ENCODE results near the gene FNBP1. TPM values are rescaled to one million over a fixed set of nuclear protein-coding genes. Genes with fewer than 3 reads are reported as not detected.

FNBP1 gene
- total RNA-seq, 2 donors from 2014 or later = 17.1 to 17.9 TPM

DNA sequence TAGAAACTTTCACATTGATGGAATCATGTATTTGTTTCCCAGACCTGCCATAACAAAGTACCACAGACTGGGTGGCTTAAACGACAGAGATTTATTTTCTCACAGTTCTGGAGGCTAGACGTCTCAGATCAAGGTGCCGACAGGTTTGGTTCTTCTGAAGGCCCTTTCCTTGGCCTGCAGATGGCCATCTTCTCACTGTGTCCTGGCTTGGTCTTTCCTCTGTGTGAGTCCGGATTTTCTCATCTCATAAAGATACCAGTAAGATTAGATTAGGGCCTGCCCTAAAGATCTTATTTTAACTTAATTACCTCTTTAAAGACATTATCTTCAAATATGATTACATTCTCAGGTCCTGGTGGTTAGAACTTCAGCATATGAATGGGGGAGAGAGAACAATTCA is 201.9 kb downstream of the FNBP1 start:
- intact Hi-C loops (cut with DNase I) = no loop called here
- ATAC-seq (no peak), DNase-seq (peak in 1 of 4 donors; percentile 38)
- Histone ChIP-seq H3K27ac (no peak overlapping the region), H3K27me3 (no peaks in the 10 kb centered on the region), H3K9me3 (no peaks in the 10 kb centered on the region), H3K36me3 (replicated peaks in 1 of 2; ENCODE audit: insufficient read depth in 1 of 2, low read depth in 2 of 2) (no peaks in the 10 kb centered on the region), H3K4me3 (no peak overlapping the region), H3K4me1 (peaks cover 11% of the 10 kb centered on the region)
- WGBS, 2 donors = 21 to 30% methylated on average over 4 of the region's 4 CpGs
- TF ChIP-seq, protein P1, sequence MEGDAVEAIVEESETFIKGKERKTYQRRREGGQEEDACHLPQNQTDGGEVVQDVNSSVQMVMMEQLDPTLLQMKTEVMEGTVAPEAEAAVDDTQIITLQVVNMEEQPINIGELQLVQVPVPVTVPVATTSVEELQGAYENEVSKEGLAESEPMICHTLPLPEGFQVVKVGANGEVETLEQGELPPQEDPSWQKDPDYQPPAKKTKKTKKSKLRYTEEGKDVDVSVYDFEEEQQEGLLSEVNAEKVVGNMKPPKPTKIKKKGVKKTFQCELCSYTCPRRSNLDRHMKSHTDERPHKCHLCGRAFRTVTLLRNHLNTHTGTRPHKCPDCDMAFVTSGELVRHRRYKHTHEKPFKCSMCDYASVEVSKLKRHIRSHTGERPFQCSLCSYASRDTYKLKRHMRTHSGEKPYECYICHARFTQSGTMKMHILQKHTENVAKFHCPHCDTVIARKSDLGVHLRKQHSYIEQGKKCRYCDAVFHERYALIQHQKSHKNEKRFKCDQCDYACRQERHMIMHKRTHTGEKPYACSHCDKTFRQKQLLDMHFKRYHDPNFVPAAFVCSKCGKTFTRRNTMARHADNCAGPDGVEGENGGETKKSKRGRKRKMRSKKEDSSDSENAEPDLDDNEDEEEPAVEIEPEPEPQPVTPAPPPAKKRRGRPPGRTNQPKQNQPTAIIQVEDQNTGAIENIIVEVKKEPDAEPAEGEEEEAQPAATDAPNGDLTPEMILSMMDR (IDR thresholded peaks at IDR 0.05) = peak in 1 of 7 experiments; percentile 5
- no peak for TF ChIP-seq POLR2A (IDR thresholded peaks at IDR 0.05)

DNA sequence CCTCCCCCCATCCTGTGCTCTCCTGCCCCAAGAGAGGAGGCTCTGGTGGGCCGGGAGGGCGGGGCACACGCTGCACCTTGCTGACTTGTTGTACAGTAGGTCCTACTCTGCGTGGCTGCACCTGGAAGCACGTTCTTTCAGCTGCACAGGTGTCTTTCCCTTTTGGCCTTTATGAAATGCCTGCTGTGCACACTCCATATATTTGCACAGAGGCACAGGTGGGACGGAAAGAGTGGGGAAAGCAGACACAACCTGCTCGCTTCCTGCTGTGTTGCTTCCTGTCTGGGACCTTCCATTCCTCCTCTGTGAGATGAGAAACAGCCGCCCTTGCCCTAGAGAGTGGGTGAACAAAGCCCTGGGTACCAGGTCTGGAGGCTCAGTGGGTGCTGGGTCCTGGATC is 203.0 kb downstream of the FNBP1 start:
- intact Hi-C loops (cut with DNase I) = no loop called here
- ATAC-seq (no peak), DNase-seq (no peak)
- H3K36me3 ChIP-seq (replicated peaks in 1 of 2; ENCODE audit: insufficient read depth in 1 of 2, low read depth in 2 of 2) = no peaks in the 10 kb centered on the region
- TF ChIP-seq POLR2A (IDR thresholded peaks at IDR 0.05) = no peak
- TF ChIP-seq, protein P1 (IDR thresholded peaks at IDR 0.05) = no peak
- H3K27ac ChIP-seq = no peak overlapping the region
- H3K4me3 ChIP-seq = no peak overlapping the region
- H3K4me1 ChIP-seq = peaks cover 13% of the 10 kb centered on the region
- no peaks in the 10 kb centered on the region for H3K27me3 ChIP-seq
- 87 to 93% methylated on average over 7 to 8 of the region's 8 CpGs for WGBS, 2 donors
- no peaks in the 10 kb centered on the region for H3K9me3 ChIP-seq

DNA sequence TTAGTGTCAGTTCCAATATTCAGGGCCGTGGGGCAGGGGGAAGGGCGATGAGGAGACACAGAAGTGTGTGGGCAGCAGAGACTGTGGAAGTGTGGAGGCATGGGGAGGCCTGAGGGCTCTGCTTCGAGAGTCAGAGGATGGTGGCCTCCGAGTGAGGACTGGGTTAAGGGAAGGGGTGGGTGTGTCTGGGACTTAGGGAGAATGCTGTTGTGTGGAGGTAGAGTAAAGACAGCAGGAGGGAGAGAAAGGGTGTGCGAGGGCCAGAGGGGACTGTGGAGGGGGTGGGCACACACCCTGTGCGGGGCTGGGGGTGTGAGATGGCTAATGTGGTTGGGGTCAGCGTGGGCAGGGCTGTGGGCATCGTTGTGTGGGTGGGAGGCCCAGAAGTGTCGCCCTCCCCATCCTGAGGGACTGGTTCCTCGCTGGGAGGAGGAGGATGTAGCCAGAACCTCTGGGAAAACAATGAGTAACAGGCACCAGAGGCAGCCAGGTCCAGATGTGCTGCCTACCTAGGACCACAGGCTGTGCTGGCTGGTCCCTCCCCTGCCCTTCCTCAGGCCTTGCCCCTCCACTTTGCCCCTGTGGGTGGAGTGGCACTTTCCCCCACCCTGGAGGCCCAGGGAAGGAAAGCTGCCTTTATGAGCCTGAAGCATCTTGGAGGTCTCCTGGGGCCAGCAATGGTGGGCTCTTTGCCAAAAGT is 203.5 kb downstream of the FNBP1 start:
- Histone ChIP-seq H3K27me3 (no peaks in the 10 kb centered on the region), H3K27ac (no peak overlapping the region), H3K9me3 (no peaks in the 10 kb centered on the region), H3K36me3 (replicated peaks in 1 of 2; ENCODE audit: insufficient read depth in 1 of 2, low read depth in 2 of 2) (no peaks in the 10 kb centered on the region), H3K4me3 (no peak overlapping the region), H3K4me1 (peaks cover 13% of the 10 kb centered on the region)
- ATAC-seq = no peak
- intact Hi-C loops (cut with DNase I) = no loop called here
- 73 to 76% methylated on average over 10 of the region's 10 CpGs for WGBS, 2 donors
- DNase-seq = no peak
- TF ChIP-seq POLR2A (IDR thresholded peaks at IDR 0.05) = no peak
- TF ChIP-seq, protein P1 (IDR thresholded peaks at IDR 0.05) = no peak

DNA sequence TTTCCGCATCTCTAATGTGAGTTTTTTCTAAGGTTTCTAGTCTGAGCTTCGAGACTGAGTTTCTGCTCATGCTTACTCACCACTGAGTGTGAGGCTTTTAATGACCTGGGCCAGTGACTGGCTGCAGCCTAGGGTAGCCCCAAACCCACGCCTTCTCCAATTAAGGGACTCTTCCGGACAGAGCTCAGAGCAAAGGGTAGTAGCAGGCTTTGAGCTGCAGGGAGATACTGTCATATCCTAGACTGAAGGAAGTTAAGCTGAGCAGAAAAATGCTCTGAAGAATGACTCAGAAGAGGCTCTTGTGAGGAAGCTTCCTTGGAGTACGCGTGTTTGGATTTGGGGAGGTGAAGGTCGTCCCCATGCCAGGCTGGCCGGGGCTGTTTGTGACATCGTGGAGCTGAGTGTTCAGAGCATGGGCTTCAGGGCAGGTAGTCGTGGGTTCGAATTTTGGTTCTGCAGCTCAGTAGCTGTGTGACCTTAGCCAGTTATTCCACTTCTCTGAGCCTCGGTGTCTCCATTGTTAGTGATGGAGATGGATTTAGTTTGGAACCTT is 204.2 kb downstream of the FNBP1 start:
- intact Hi-C loops (cut with DNase I) = no loop called here

More for the DNA sequence above, 204.2 kb downstream of the FNBP1 start:
- H3K36me3 ChIP-seq (replicated peaks in 1 of 2; ENCODE audit: insufficient read depth in 1 of 2, low read depth in 2 of 2) = no peaks in the 10 kb centered on the region
- DNase-seq (no peak), ATAC-seq (no peak)
- no peak overlapping the region for H3K4me3 ChIP-seq
- no peak for TF ChIP-seq POLR2A (IDR thresholded peaks at IDR 0.05)
- TF ChIP-seq, protein P1 (IDR thresholded peaks at IDR 0.05) = no peak
- WGBS, 2 donors = 83 to 84% methylated on average over 12 of the region's 12 CpGs
- peaks cover 19% of the 10 kb centered on the region for H3K4me1 ChIP-seq
- H3K27ac ChIP-seq = no peak overlapping the region
- H3K9me3 ChIP-seq = no peaks in the 10 kb centered on the region
- H3K27me3 ChIP-seq = no peaks in the 10 kb centered on the region

Small RNA genes within 50 kb of the gene (microRNA-seq; reads per million reads assigned to microRNA genes)
- gene MIR6855 (ENCODE audit: borderline number of aligned reads in 2 of 2, borderline replicate concordance in 2 of 2) = 0 to 0.90 reads per million in 2 donors

Small RNA genes within 50 kb of the gene (small RNA-seq; reads per million reads assigned to genes)
- gene MIR6855 = not detected

Other genes starting within 250 kb of the FNBP1 start
- 10 to 100 TPM in 1 of 2 donors, 1 to 10 TPM in 1; 9.6 to 19.2 TPM for gene TOR1B, start 240.0 kb downstream of the FNBP1 start, total RNA-seq
- 10 to 100 TPM; 17.4 to 27.0 TPM for gene TOR1A, start 219.1 kb downstream of the FNBP1 start, total RNA-seq
- 10 to 100 TPM; 25.1 to 48.0 TPM for gene C9orf78, start 207.9 kb downstream of the FNBP1 start, total RNA-seq
- gene USP20, start 207.7 kb downstream of the FNBP1 start, total RNA-seq = 10 to 100 TPM; 14.5 to 23.4 TPM
- gene GPR107, start 10.7 kb upstream of the FNBP1 start, total RNA-seq = 10 to 100 TPM in 1 of 2 donors, 1 to 10 TPM in 1; 9.6 to 11.4 TPM
- 1 to 10 TPM; 3.9 to 4.3 TPM for gene NCS1, start 129.2 kb upstream of the FNBP1 start, total RNA-seq
- 1 to 10 TPM in 1 of 2 donors, under 1 TPM in 1; 0.78 to 3.6 TPM for gene HMCN2, start 222.6 kb upstream of the FNBP1 start, total RNA-seq

Measured in body of pancreas (tissue), 4 donors.